OCI-LY3 (cell line): ENCODE data around the gene ASRGL1.
"Not testable (repeated sequence)": the region's sequence is repeated elsewhere in the genome, so short reads cannot be mapped to it uniquely, and the experiment has no call there.

Source experiments
- H2AFZ ChIP-seq: fragments of 200-600, 300-600 bp; shearing (Covaris generic); 2 replicates; pipeline ENCODE4 v1.6.0; 2014; ENCODE audit warnings: antibody characterized with exemption, low read depth, low read length
- H3K27ac ChIP-seq: fragments of 200-600, 300-600 bp; sonication (generic); 2 replicates; pipeline ENCODE4 v1.5.1; 2014; ENCODE audit warnings: mild to moderate bottlenecking, low read length, moderate library complexity, mixed read lengths
- H3K27me3 ChIP-seq: fragments of 200-600, 300-600 bp; sonication (generic); 2 replicates; pipeline ENCODE4 v1.6.1; 2014; ENCODE audit warnings: low read depth, low read length, mixed read lengths
- H3K36me3 ChIP-seq: fragments of 200-600, 300-600 bp; sonication (generic); replicated peaks from 2 replicates; pipeline ENCODE3; 2014; ENCODE audit warnings: low read depth, low read length, mixed read lengths
- H3K4me1 ChIP-seq: fragments of 300-600, 200-600 bp; sonication (generic); 2 replicates; pipeline ENCODE4 v1.6.1; 2014; ENCODE audit warnings: low read length, mixed read lengths
- H3K4me2 ChIP-seq: fragments of 200-600, 300-600 bp; sonication (generic); 2 replicates; pipeline ENCODE4 v1.6.1; 2014; ENCODE audit warnings: low read length, mixed read lengths
- H3K4me3 ChIP-seq: fragments of 300-600, 200-600 bp; sonication (generic); 2 replicates; pipeline ENCODE4 v1.5.1; 2014; ENCODE audit warnings: antibody characterized with exemption, mild to moderate bottlenecking, low read length, moderate library complexity
- H3K79me2 ChIP-seq: fragments of 300-600, 200-600 bp; shearing (Covaris generic); 2 replicates; pipeline ENCODE4 v1.6.1; 2014; ENCODE audit warnings: mild to moderate bottlenecking, low read length, mixed read lengths
- H3K9ac ChIP-seq: fragments of 300-600, 200-600 bp; shearing (Covaris generic); 2 replicates; pipeline ENCODE4 v1.6.0; 2014; ENCODE audit warnings: mild to moderate bottlenecking, low read length, moderate library complexity
- H3K9me3 ChIP-seq: fragments of 200-600, 300-600 bp; shearing (Covaris generic); 2 replicates; pipeline ENCODE4 v1.6.1; 2014; ENCODE audit warnings: low read length, mixed read lengths; ENCODE audit not compliant: insufficient read depth
- H4K20me1 ChIP-seq: fragments of 200-600, 300-600 bp; sonication (generic); 2 replicates; pipeline ENCODE4 v1.6.1; 2016; ENCODE audit warnings: low read length, mixed read lengths; ENCODE audit not compliant: insufficient read depth
- CTCF ChIP-seq: fragments of 200-600, 300-600 bp; sonication (generic); IDR thresholded peaks from 2 replicates; pipeline ENCODE4 v1.5.1; 2014; ENCODE audit warnings: antibody characterized with exemption, low read length, low read depth
- EZH2phosphoT487 ChIP-seq: fragments of 200-600 bp; shearing (Covaris generic); IDR thresholded peaks from 2 replicates; pipeline ENCODE4 v1.6.1; 2018; ENCODE audit warnings: antibody characterized with exemption, mixed run types, low read depth

Gene ASRGL1

GRCh38 chr11:62324731-62325556 lies 12.3 kb upstream of the ASRGL1 start:
- no peak overlapping the region for H2AFZ ChIP-seq

GRCh38 chr11:62325781-62326180 lies 11.5 kb upstream of the ASRGL1 start:
- H3K36me3 ChIP-seq, H3K27me3 ChIP-seq: not testable (repeated sequence)

More at GRCh38 chr11:62324731-62325556, 12.3 kb upstream of the ASRGL1 start:
- H4K20me1 ChIP-seq = no peaks in the 10 kb centered on the region
- H3K27me3 ChIP-seq = no peaks in the 10 kb centered on the region
- H3K4me2 ChIP-seq = no peak overlapping the region
- H3K9ac ChIP-seq = no peak overlapping the region
- H3K9me3 ChIP-seq = no peaks in the 10 kb centered on the region
- H3K27ac ChIP-seq = no peak overlapping the region
- H3K36me3 ChIP-seq = no peaks in the 10 kb centered on the region
- TF ChIP-seq EZH2phosphoT487 (no peak), CTCF (peak; percentile 66)
- no peak overlapping the region for H3K4me3 ChIP-seq
- peaks cover 23% of the 10 kb centered on the region for H3K4me1 ChIP-seq
- H3K79me2 ChIP-seq = no peaks in the 10 kb centered on the region

GRCh38 chr11:62326719-62327118 lies 10.5 kb upstream of the ASRGL1 start:
- H3K79me2 ChIP-seq, H3K27ac ChIP-seq, H3K9ac ChIP-seq, H3K27me3 ChIP-seq, H3K9me3 ChIP-seq, H3K4me3 ChIP-seq, H2AFZ ChIP-seq, H3K36me3 ChIP-seq, H4K20me1 ChIP-seq, H3K4me2 ChIP-seq: not testable (repeated sequence)
- peaks cover 23% of the 10 kb centered on the region for H3K4me1 ChIP-seq

More at GRCh38 chr11:62325781-62326180, 11.5 kb upstream of the ASRGL1 start:
- Histone ChIP-seq H3K4me2 (peak overlapping the region; percentile 41), H3K4me1 (peaks cover 23% of the 10 kb centered on the region), H2AFZ (peak overlapping the region; percentile 75), H3K27ac (0 out of 2 replicates have a peak overlapping the region, but pooled peaks have one; percentile 3)
- H3K9me3 ChIP-seq, H4K20me1 ChIP-seq, H3K9ac ChIP-seq, H3K4me3 ChIP-seq, H3K79me2 ChIP-seq: not testable (repeated sequence)

GRCh38 chr11:62327541-62327940 lies 9.7 kb upstream of the ASRGL1 start:
- not testable (repeated sequence) for H2AFZ ChIP-seq, H4K20me1 ChIP-seq, H3K79me2 ChIP-seq, H3K4me2 ChIP-seq, H3K4me3 ChIP-seq, H3K9ac ChIP-seq, H3K9me3 ChIP-seq, H3K27ac ChIP-seq, H3K36me3 ChIP-seq
- Histone ChIP-seq H3K27me3 (peaks cover 11% of the 10 kb centered on the region; the same call in 1 of the 2 replicates), H3K4me1 (peaks cover 23% of the 10 kb centered on the region)

- H3K27me3 ChIP-seq = peaks cover 23% of the 10 kb centered on the region
- not testable (repeated sequence) for H3K4me2 ChIP-seq, H2AFZ ChIP-seq
These were observed 6.0 kb upstream of the ASRGL1 start for GRCh38 chr11:62331264-62331663.

GRCh38 chr11:62333768-62334167 lies 3.5 kb upstream of the ASRGL1 start:
- peaks cover 4% of the 10 kb centered on the region; the same call in 1 of the 2 replicates for H3K79me2 ChIP-seq
- TF ChIP-seq EZH2phosphoT487 = no peak
- TF ChIP-seq CTCF = no peak
- no peak overlapping the region for H3K4me2 ChIP-seq
- no peaks in the 10 kb centered on the region for H4K20me1 ChIP-seq
- H3K4me3 ChIP-seq = no peak overlapping the region
- H2AFZ ChIP-seq = no peak overlapping the region
- peaks cover 11% of the 10 kb centered on the region for H3K4me1 ChIP-seq
- peaks cover 23% of the 10 kb centered on the region for H3K27me3 ChIP-seq
- H3K9ac ChIP-seq = no peak overlapping the region
- no peaks in the 10 kb centered on the region for H3K36me3 ChIP-seq
- H3K9me3 ChIP-seq = no peaks in the 10 kb centered on the region
- H3K27ac ChIP-seq = no peak overlapping the region

More at GRCh38 chr11:62331264-62331663, 6.0 kb upstream of the ASRGL1 start:
- not testable (repeated sequence) for H3K79me2 ChIP-seq, H3K36me3 ChIP-seq, H3K9ac ChIP-seq, H3K4me3 ChIP-seq, H3K27ac ChIP-seq, H4K20me1 ChIP-seq, H3K9me3 ChIP-seq
- H3K4me1 ChIP-seq = peaks cover 10% of the 10 kb centered on the region

GRCh38 chr11:62336949-62337302 lies 322 bp upstream of the ASRGL1 start:
- Histone ChIP-seq H3K4me3 (peak overlapping the region; percentile 89), H3K4me1 (peaks cover 11% of the 10 kb centered on the region), H3K9ac (peak overlapping the region; percentile 72)

More at GRCh38 chr11:62336949-62337302, 322 bp upstream of the ASRGL1 start:
- H3K36me3 ChIP-seq, H4K20me1 ChIP-seq, H3K79me2 ChIP-seq, H3K9me3 ChIP-seq, H3K27ac ChIP-seq: not testable (repeated sequence)
- peaks cover 17% of the 10 kb centered on the region for H3K27me3 ChIP-seq
- peak overlapping the region; percentile 77 for H2AFZ ChIP-seq
- peak overlapping the region; percentile 96 for H3K4me2 ChIP-seq
